ENCODE data around the gene LDLRAD3. TPM values are rescaled to one million over a fixed set of nuclear protein-coding genes. Genes with fewer than 3 reads are reported as not detected.

LDLRAD3 gene
- total and polyA plus RNA-seq, 4 donors: 2.2 to 14.3 (median 9.9) TPM

- H3K9me3 ChIP-seq (ENCODE audit: control insufficient read depth in 4 of 4, insufficient read depth in 3 of 4, low read length in 3 of 4): peaks cover 0 to 4% (median 2%) of the 10 kb centered on the region in 4 donors
- ATAC-seq (ENCODE audit: insufficient read depth, low FRiP score): no peak
- H3K36me3 ChIP-seq (ENCODE audit: control insufficient read depth in 4 of 4, insufficient read depth in 4 of 4, low read length in 4 of 4): no peaks in the 10 kb centered on the region
- H3K4me1 ChIP-seq (ENCODE audit: control insufficient read depth in 5 of 5, insufficient read depth in 5 of 5, low read length in 5 of 5): peaks cover 0 to 16% (median 6%) of the 10 kb centered on the region in 5 donors
- H3K4me3 ChIP-seq: no peak overlapping the region
- DNase-seq: no peak
- no peak for TF ChIP-seq CTCF (IDR thresholded peaks at IDR 0.05; ENCODE audit: control extremely low read depth, extremely low read depth)
- 78 to 82% methylated on average over 4 of the region's 4 CpGs for WGBS, 2 donors
- no peak overlapping the region for H3K27ac ChIP-seq (ENCODE audit: low read depth in 1 of 2, low read length in 1 of 2)
- no peak overlapping the region for H3K9ac ChIP-seq (ENCODE audit: insufficient read depth in 1 of 2, low read length in 2 of 2)
- H3K27me3 ChIP-seq (ENCODE audit: control insufficient read depth in 3 of 3, insufficient read depth in 3 of 3, low read length in 2 of 3): peaks cover 0 to 2% (median 0%) of the 10 kb centered on the region in 3 donors
Measured at GRCh38 chr11:35934981-35935380, 8.9 kb upstream of the LDLRAD3 start.

- H3K27me3 ChIP-seq (ENCODE audit: control insufficient read depth in 3 of 3, insufficient read depth in 3 of 3, low read length in 2 of 3): peaks cover 0 to 2% (median 0%) of the 10 kb centered on the region in 3 donors
- no peak for TF ChIP-seq CTCF (IDR thresholded peaks at IDR 0.05; ENCODE audit: control extremely low read depth, extremely low read depth)
- H3K4me3 ChIP-seq: no peak overlapping the region
- ATAC-seq (ENCODE audit: insufficient read depth, low FRiP score): no peak
- H3K9me3 ChIP-seq (ENCODE audit: control insufficient read depth in 4 of 4, insufficient read depth in 3 of 4, low read length in 3 of 4): peaks cover 0 to 4% (median 2%) of the 10 kb centered on the region in 4 donors
- H3K36me3 ChIP-seq (ENCODE audit: control insufficient read depth in 4 of 4, insufficient read depth in 4 of 4, low read length in 4 of 4): no peaks in the 10 kb centered on the region
- no peak overlapping the region for H3K9ac ChIP-seq (ENCODE audit: insufficient read depth in 1 of 2, low read length in 2 of 2)
- H3K27ac ChIP-seq (ENCODE audit: low read depth in 1 of 2, low read length in 1 of 2): no peak overlapping the region
- 55 to 79% methylated on average over 1 of the region's 1 CpG for WGBS, 2 donors
- peaks cover 0 to 16% (median 6%) of the 10 kb centered on the region in 5 donors for H3K4me1 ChIP-seq (ENCODE audit: control insufficient read depth in 5 of 5, insufficient read depth in 5 of 5, low read length in 5 of 5)
- DNase-seq: no peak
Measured at GRCh38 chr11:35935390-35935789, 8.5 kb upstream of the LDLRAD3 start.

GRCh38 chr11:35937111-35937510 is 6.8 kb upstream of the LDLRAD3 start:
- no peak overlapping the region for H3K9ac ChIP-seq (ENCODE audit: insufficient read depth in 1 of 2, low read length in 2 of 2)
- peaks cover 0 to 2% (median 0%) of the 10 kb centered on the region in 3 donors for H3K27me3 ChIP-seq (ENCODE audit: control insufficient read depth in 3 of 3, insufficient read depth in 3 of 3, low read length in 2 of 3)
- H3K27ac ChIP-seq (ENCODE audit: low read depth in 1 of 2, low read length in 1 of 2): no peak overlapping the region
- no peak overlapping the region for H3K4me3 ChIP-seq
- peaks cover 0 to 3% (median 1%) of the 10 kb centered on the region in 4 donors for H3K9me3 ChIP-seq (ENCODE audit: control insufficient read depth in 4 of 4, insufficient read depth in 3 of 4, low read length in 3 of 4)
- TF ChIP-seq CTCF (IDR thresholded peaks at IDR 0.05; ENCODE audit: control extremely low read depth, extremely low read depth): no peak
- no peaks in the 10 kb centered on the region for H3K36me3 ChIP-seq (ENCODE audit: control insufficient read depth in 4 of 4, insufficient read depth in 4 of 4, low read length in 4 of 4)
- no peak for ATAC-seq (ENCODE audit: insufficient read depth, low FRiP score)
- peaks cover 0 to 16% (median 6%) of the 10 kb centered on the region in 5 donors for H3K4me1 ChIP-seq (ENCODE audit: control insufficient read depth in 5 of 5, insufficient read depth in 5 of 5, low read length in 5 of 5)
- DNase-seq: no peak
- WGBS, 2 donors: 50 to 62% methylated on average over 3 of the region's 3 CpGs

GRCh38 chr11:35937700-35938099 is 6.2 kb upstream of the LDLRAD3 start:
- no peak for ATAC-seq (ENCODE audit: insufficient read depth, low FRiP score)
- DNase-seq: no peak
- WGBS, 2 donors: 70 to 72% methylated on average over 6 of the region's 6 CpGs
- Histone ChIP-seq H3K4me3 (no peak overlapping the region), H3K27me3 (ENCODE audit: control insufficient read depth in 3 of 3, insufficient read depth in 3 of 3, low read length in 2 of 3) (peaks cover 0 to 2% (median 0%) of the 10 kb centered on the region in 3 donors), H3K9ac (ENCODE audit: insufficient read depth in 1 of 2, low read length in 2 of 2) (no peak overlapping the region), H3K27ac (ENCODE audit: low read depth in 1 of 2, low read length in 1 of 2) (no peak overlapping the region), H3K9me3 (ENCODE audit: control insufficient read depth in 4 of 4, insufficient read depth in 3 of 4, low read length in 3 of 4) (no peaks in the 10 kb centered on the region), H3K36me3 (ENCODE audit: control insufficient read depth in 4 of 4, insufficient read depth in 4 of 4, low read length in 4 of 4) (no peaks in the 10 kb centered on the region), H3K4me1 (ENCODE audit: control insufficient read depth in 5 of 5, insufficient read depth in 5 of 5, low read length in 5 of 5) (peaks cover 0 to 16% (median 6%) of the 10 kb centered on the region in 5 donors)
- no peak for TF ChIP-seq CTCF (IDR thresholded peaks at IDR 0.05; ENCODE audit: control extremely low read depth, extremely low read depth)

All from lung (tissue), 12 donors.